AG10803 (cell line): ENCODE data around the gene ZCCHC10.
"Not testable (repeated sequence)": the region's sequence is repeated elsewhere in the genome, so short reads cannot be mapped to it uniquely, and the experiment has no call there.

Experiments used
- DNase-seq: peaks from one replicate; pipeline ENCODE4 v3.0.0; 2010; ENCODE audit warnings: low read depth
- H3K4me3 ChIP-seq: 2 replicates; pipeline ENCODE4 v1.5.1; 2011; ENCODE audit warnings: mild to moderate bottlenecking, low read length, control low read depth
- TF ChIP-seq, protein P1 (sequence below): conservative IDR thresholded peaks from 2 replicates; pipeline ENCODE4 v1.5.1; 2011; ENCODE audit warnings: mild to moderate bottlenecking, low read length, control low read depth, inconsistent platforms

Gene ZCCHC10

DNA sequence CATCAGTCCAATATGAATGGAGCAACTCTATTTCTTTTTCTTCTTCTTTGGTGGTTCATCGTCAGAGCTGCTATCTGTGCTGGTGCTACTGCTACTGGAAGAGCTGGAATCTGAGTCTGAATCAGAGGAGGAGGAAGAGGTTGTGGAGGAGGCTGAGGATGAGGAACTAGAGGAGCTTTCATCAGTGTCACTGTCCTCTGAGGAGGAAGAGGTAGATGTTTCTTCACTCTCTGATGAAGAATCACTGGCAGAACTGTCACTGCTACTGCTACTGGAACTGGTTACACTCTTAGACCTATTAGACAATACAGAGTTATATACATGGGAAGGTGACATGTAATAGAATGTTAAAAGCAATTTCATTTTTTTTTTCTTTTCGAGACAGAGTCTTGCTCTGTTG is 27.8 kb downstream of the ZCCHC10 start:
- DNase-seq: no peak
- H3K4me3 ChIP-seq: no peak overlapping the region
- TF ChIP-seq, protein P1, sequence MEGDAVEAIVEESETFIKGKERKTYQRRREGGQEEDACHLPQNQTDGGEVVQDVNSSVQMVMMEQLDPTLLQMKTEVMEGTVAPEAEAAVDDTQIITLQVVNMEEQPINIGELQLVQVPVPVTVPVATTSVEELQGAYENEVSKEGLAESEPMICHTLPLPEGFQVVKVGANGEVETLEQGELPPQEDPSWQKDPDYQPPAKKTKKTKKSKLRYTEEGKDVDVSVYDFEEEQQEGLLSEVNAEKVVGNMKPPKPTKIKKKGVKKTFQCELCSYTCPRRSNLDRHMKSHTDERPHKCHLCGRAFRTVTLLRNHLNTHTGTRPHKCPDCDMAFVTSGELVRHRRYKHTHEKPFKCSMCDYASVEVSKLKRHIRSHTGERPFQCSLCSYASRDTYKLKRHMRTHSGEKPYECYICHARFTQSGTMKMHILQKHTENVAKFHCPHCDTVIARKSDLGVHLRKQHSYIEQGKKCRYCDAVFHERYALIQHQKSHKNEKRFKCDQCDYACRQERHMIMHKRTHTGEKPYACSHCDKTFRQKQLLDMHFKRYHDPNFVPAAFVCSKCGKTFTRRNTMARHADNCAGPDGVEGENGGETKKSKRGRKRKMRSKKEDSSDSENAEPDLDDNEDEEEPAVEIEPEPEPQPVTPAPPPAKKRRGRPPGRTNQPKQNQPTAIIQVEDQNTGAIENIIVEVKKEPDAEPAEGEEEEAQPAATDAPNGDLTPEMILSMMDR: no peak

DNA sequence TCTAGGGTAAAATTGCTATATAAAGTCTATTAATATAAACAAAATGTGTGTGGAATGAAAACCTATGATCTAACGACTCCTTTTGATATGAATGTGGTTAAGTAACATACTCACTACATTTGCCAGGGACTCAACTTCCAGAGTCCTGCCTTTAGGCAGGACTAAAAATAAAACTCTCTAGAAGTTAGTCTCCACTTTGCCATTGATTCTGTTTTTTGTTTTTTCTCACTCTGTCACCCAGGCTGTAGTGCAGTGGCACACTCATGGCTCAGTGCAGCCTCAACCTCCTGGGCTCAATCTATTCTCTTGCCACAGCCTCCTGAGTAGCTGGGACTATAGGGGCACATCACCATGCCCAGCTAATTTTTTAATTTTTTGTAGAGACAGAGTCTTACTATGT is 30.0 kb downstream of the ZCCHC10 start:
- no peak for DNase-seq
- no peak overlapping the region for H3K4me3 ChIP-seq
- TF ChIP-seq, protein P1: no peak

DNA sequence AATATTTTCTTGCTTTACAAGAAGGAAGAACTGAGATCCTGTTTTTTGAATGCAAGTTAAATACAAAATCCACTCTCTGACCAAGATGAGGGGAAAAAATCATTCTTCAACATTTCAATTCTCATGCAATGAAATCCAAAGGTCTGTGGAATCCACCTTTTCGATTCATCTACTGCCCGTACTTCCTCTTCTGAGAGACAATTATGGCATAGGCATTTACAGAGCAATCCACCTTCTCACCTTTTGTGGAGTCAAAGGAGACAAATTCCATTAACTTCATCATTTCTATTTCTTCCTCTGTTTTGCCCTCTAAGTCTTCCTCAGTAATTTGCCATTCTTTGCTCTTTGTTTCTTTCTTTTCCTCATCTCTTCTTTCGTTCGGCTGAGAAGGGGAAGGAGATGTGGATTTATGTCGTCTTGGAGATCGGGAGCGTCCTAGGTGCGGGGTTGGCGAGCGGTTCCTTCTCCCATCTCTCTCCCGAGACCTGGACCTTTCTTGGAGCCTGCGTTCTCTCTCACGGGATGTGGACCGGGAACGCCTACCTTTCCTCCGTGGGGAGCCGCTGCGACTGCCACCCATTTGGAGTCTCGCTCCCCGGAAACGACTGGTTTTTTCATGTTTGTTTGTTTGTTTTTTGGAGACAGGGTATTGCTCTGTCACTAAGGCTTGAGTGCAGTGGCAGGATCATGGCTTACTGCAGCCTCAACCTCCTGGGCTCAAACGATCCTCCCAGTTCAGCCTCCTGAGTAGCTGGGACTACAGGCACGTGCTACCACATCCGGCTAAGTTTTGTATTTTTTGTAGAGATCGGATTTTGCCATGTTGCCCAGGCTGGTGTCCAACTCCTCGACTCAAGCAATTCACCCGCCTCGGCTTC is 38.6 kb downstream of the ZCCHC10 start:
- TF ChIP-seq, protein P1: no peak
- H3K4me3 ChIP-seq: no peak overlapping the region
- DNase-seq: no peak

DNA sequence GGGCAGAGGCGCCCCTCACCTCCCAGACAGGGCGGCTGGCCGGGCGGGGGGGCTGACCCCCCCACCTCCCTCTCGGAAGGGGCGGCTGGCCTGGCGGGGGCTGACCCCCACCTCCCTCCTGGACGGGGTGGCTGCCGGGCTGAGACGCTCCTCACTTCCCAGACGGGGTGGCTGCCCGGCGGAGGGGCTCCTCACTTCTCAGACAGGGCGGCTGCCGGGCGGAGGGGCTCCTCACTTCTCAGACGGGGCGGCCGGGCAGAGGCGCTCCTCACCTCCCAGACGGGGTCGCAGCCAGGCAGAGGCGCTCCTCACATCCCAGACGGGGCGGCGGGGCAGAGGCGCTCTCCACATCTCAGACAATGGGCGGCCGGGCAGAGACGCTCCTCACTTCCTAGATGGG is 43.4 kb downstream of the ZCCHC10 start:
- DNase-seq, H3K4me3 ChIP-seq: not testable (repeated sequence)

DNA sequence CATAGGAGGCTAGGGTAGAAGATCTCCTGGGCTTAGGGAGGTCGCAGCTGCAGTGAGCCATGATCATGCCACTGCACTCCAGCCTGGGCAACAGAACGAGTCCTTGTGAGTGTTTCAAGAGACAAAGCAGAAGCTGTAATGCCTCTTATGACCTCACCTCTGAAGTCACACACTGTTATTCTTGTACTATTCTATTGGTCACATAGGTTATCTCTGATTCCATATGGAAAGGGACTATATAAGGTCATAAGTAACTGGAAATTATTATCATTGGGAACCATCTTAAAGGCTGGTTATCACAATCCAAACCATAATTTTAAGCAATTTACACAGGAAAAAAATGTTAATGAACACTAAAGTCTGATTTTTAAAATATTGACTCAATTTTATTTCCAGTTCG is 45.1 kb downstream of the ZCCHC10 start:
- TF ChIP-seq, protein P1: no peak
- H3K4me3 ChIP-seq: no peak overlapping the region
- DNase-seq: no peak

DNA sequence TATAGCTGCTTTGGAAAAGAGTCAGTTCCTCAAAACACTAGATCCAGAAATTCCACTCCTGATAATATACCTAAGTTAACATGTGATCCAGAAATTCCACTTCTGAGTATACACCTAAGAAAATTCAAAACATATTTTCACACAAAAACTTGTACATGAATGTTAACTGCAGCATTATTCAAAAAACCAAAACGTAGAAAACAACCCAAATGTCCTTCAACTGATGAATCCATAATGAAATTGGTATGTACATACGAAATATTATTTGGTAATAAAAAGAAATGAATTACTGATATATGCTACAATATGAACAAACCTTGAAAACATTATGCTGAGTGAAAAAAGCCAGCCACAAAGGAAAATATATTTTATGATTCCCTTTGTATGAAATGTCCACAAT is 46.4 kb downstream of the ZCCHC10 start:
- TF ChIP-seq, protein P1: no peak
- DNase-seq: no peak
- no peak overlapping the region for H3K4me3 ChIP-seq

DNA sequence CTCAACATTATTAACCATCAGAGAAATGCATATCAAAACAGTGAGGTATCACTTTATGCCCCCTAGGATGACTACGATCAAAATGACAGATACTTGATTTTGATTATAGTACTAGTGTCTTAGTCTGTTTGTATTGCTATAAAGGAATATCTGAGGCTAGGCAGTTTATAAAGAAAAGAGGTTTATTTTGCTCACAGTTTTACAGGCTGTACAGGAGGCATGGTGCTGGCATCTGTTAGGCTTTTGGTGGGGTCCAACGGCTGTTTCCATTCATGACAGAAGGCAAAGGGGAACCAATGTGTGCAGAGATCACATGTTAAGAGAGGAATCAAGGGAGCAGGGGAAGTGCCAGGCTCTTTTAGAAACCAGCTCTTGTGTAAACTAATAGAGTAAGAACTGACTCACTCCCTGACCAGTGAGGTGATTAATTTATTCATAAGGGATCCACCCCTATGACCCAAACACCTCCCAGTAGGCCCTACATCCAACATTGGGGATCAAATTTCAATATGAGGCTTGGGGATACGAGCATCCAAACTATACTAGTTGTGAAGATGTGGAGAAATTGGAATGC is 46.9 kb downstream of the ZCCHC10 start:
- no peak for DNase-seq
- TF ChIP-seq, protein P1: no peak
- no peak overlapping the region for H3K4me3 ChIP-seq
